HepG2 (cell line): ENCODE measurements around the gene HES2. TPM values are rescaled to one million over a fixed set of nuclear protein-coding genes. Genes with fewer than 3 reads are reported as not detected.

Experiments
- ATF1 ChIP-seq: IDR thresholded peaks from 2 replicates; pipeline ENCODE4 v1.6.1; 2016; ENCODE audit warnings: mild to moderate bottlenecking, control low read depth
- KLF15 ChIP-seq: sonication (generic); formaldehyde crosslinking; IDR thresholded peaks from 2 replicates; pipeline ENCODE4 v1.8.1; 2023; ENCODE audit warnings: borderline replicate concordance, mild to moderate bottlenecking, inconsistent platforms, missing genetic modification reagents, mixed read lengths
- MBD4 ChIP-seq: IDR thresholded peaks from 2 replicates; pipeline ENCODE4 v1.6.1; 2012; ENCODE audit warnings: low read length, inconsistent platforms, borderline replicate concordance
- MTA3 ChIP-seq: sonication (generic); formaldehyde crosslinking; IDR thresholded peaks from 2 replicates; pipeline ENCODE4 v1.4.0; 2020; ENCODE audit warnings: missing genetic modification reagents
- PPARG ChIP-seq: conservative IDR thresholded peaks from 2 replicates; pipeline ENCODE4 v1.6.1; 2016; ENCODE audit warnings: missing biosample characterization, missing genetic modification reagents
- SYNCRIP ChIP-seq: fragments of 200-400 bp; formaldehyde crosslinking; IDR thresholded peaks from 2 replicates; pipeline ENCODE4 v1.6.1; 2018; ENCODE audit warnings: mild to moderate bottlenecking, low read depth, low read length; ENCODE audit not compliant: insufficient read depth
- THAP11 ChIP-seq: IDR thresholded peaks from 2 replicates; pipeline ENCODE4 v1.6.1; 2016; ENCODE audit warnings: missing biosample characterization, missing genetic modification reagents
- ZIK1 ChIP-seq: sonication (generic); formaldehyde crosslinking; IDR thresholded peaks from 2 replicates; pipeline ENCODE4 v1.5.0; 2020; ENCODE audit warnings: mild to moderate bottlenecking, low read depth, missing genetic modification reagents, borderline replicate concordance
- ZNF136 ChIP-seq: sonication (generic); formaldehyde crosslinking; IDR thresholded peaks from 2 replicates; pipeline ENCODE4 v1.8.1; 2022; ENCODE audit warnings: low read depth, mild to moderate bottlenecking, moderate library complexity, missing genetic modification reagents
- ZNF33B ChIP-seq: sonication (generic); formaldehyde crosslinking; IDR thresholded peaks from 2 replicates; pipeline ENCODE4 v1.5.1; 2020; ENCODE audit warnings: mild to moderate bottlenecking, missing genetic modification reagents
- ZNF382 ChIP-seq: sonication (generic); formaldehyde crosslinking; IDR thresholded peaks from 2 replicates; pipeline ENCODE4 v1.5.0; 2020; ENCODE audit warnings: missing genetic modification reagents, mild to moderate bottlenecking, borderline replicate concordance
- ZNF547 ChIP-seq: sonication (generic); formaldehyde crosslinking; IDR thresholded peaks from 2 replicates; pipeline ENCODE4 v1.5.1; 2020; ENCODE audit warnings: mild to moderate bottlenecking, missing genetic modification reagents
- ZNF572 ChIP-seq: sonication (generic); formaldehyde crosslinking; IDR thresholded peaks from 2 replicates; pipeline ENCODE4 v1.5.1; 2020; ENCODE audit warnings: mild to moderate bottlenecking, missing genetic modification reagents
- ZSCAN29 ChIP-seq: sonication (generic); formaldehyde crosslinking; conservative IDR thresholded peaks from 2 replicates; pipeline ENCODE4 v1.4.0; 2020; ENCODE audit warnings: mild to moderate bottlenecking, missing genetic modification reagents
- polyA plus RNA-seq, 8 experiments: library from polyadenylated mRNA; depleted of rRNA in 3 of 8; stranded (reverse) in 7 of 8; unstranded in 1 of 8; fragments of >200 nt; fragmentation: Illumina TruSeq in 4 of 8; extraction: Trizol in 4 of 8; gene quantifications; 2 replicates each; pipeline versions ENCODE4 v1.2.1 to v1.2.3, GENCODE V29; 2011 to 2016; ENCODE audit warnings: low read depth in 4 of 8, missing spikeins in 1 of 8, mixed read lengths in 1 of 8; ENCODE audit not compliant: insufficient read depth in 1 of 8
- total RNA-seq, 5 experiments: library from RNA; depleted of rRNA; stranded (reverse); fragments of >200 nt; fragmentation: Illumina TruSeq; extraction: Trizol; gene quantifications; 2 replicates each; pipeline ENCODE4 v1.2.3, GENCODE V29; 2016; ENCODE audit warnings: low read depth in 1 of 5
- TF ChIP-seq, protein P1 (sequence below): IDR thresholded peaks from 2 replicates; pipeline ENCODE4 v1.6.1; 2018; ENCODE audit warnings: missing genetic modification reagents
- TF ChIP-seq, protein P2 (sequence below): sonication (generic); formaldehyde crosslinking; IDR thresholded peaks from 2 replicates; pipeline ENCODE4 v1.5.0; 2020; ENCODE audit warnings: mild to moderate bottlenecking, missing genetic modification reagents, borderline replicate concordance
- TF ChIP-seq, protein P3 (sequence below): sonication (generic); formaldehyde crosslinking; IDR thresholded peaks from 2 replicates; pipeline ENCODE4 v1.5.0; 2020; ENCODE audit warnings: missing genetic modification reagents
- TF ChIP-seq, protein P4 (sequence below): sonication (generic); formaldehyde crosslinking; IDR thresholded peaks from 2 replicates; pipeline ENCODE4 v1.4.0; 2020; ENCODE audit warnings: missing genetic modification reagents
- TF ChIP-seq, protein P5 (sequence below): sonication (generic); formaldehyde crosslinking; IDR thresholded peaks from 2 replicates; pipeline ENCODE4 v1.8.0; 2022; ENCODE audit warnings: mild to moderate bottlenecking, missing genetic modification reagents; ENCODE audit not compliant: insufficient replicate concordance
- TF ChIP-seq, protein P6 (sequence below): IDR thresholded peaks from 2 replicates; pipeline ENCODE4 v1.6.1; 2016; ENCODE audit warnings: missing compliant biosample characterization, missing genetic modification reagents, borderline replicate concordance

HES2 gene
- total and polyA plus RNA-seq, 2 of the 13 experiments (the other 11 are each of a cell fraction or from before 2014, with no cell fraction given), result 0.11 to 0.17 TPM

DNA sequence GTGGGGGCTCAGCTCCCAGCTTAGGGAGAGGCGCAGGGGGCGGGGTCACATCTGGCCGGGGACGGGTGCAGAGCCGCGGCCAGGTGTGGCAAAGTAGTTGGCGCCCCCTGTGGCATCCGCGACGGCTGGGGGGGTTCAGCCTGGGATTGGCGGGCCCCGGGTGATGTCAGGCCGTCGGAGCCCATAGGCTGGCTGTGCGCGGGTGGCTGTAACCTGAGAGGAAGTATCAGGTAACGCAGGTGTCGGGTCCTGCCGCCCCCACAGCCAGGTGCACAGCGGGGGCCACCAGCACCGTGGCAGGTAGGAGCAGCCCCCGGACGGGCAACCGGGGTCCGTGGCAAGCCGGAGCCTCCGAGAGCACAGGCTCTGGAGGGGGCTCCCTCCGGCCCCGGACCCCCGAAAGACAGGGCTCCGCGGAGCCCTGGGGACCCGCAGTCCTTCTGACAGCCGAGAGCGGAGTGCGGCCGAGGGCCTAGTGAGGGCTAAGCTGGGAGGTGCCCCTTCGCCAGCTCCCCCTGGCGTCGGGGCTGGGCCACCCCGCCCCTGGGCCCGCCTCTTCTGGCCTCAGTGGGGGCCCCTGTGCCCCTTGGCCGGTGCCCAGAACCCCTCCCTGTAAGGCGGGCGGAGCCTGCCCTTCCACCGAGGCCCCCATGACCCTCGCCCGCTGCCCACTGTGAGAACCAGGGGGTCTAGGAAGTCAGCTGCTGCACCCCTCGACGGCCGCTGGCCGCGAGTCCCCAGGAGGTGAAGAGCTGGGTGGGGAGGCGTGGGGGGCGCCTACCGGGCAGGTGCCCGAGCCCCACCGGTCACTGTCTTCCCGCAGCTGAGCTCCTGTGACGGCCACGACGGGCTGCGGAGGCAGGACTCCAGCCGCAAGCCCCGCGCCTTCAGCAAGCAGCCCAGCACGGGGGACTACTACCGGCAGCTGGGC lies 28.4 kb upstream of the HES2 start (continued):
- TF ChIP-seq, protein P1, sequence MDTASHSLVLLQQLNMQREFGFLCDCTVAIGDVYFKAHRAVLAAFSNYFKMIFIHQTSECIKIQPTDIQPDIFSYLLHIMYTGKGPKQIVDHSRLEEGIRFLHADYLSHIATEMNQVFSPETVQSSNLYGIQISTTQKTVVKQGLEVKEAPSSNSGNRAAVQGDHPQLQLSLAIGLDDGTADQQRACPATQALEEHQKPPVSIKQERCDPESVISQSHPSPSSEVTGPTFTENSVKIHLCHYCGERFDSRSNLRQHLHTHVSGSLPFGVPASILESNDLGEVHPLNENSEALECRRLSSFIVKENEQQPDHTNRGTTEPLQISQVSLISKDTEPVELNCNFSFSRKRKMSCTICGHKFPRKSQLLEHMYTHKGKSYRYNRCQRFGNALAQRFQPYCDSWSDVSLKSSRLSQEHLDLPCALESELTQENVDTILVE (CRISPR knock-in tag), result no peak
- TF ChIP-seq ATF1 (CRISPR knock-in tag) (no peak), MTA3 (CRISPR knock-in tag) (no peak), ZNF572 (CRISPR knock-in tag) (no peak), ZNF33B (CRISPR knock-in tag) (no peak), ZNF382 (no peak), ZNF547 (no peak), THAP11 (no peak; the same call in 1 of the 2 replicates), ZIK1 (CRISPR knock-in tag) (no peak), ZSCAN29 (no peak), SYNCRIP (no peak), ZNF136 (peak; percentile 33; the same call in 1 of the 2 replicates), PPARG (CRISPR knock-in tag) (0 out of 2 replicates have a peak, but pooled peaks have one; percentile 41), MBD4 (no peak), KLF15 (CRISPR knock-in tag) (peak; percentile 74; the same call in 1 of the 2 replicates)
- TF ChIP-seq, protein P2, sequence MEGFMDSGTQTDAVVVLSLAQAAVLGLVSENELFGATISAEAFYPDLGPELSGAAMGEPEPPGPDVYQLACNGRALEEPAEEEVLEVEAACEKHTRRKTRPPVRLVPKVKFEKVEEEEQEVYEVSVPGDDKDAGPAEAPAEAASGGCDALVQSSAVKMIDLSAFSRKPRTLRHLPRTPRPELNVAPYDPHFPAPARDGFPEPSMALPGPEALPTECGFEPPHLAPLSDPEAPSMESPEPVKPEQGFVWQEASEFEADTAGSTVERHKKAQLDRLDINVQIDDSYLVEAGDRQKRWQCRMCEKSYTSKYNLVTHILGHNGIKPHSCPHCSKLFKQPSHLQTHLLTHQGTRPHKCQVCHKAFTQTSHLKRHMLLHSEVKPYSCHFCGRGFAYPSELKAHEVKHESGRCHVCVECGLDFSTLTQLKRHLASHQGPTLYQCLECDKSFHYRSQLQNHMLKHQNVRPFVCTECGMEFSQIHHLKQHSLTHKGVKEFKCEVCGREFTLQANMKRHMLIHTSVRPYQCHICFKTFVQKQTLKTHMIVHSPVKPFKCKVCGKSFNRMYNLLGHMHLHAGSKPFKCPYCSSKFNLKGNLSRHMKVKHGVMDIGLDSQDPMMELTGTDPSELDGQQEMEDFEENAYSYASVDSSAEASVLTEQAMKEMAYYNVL (CRISPR knock-in tag), result peak; percentile 28; the same call in 1 of the 2 replicates
- TF ChIP-seq, protein P3, sequence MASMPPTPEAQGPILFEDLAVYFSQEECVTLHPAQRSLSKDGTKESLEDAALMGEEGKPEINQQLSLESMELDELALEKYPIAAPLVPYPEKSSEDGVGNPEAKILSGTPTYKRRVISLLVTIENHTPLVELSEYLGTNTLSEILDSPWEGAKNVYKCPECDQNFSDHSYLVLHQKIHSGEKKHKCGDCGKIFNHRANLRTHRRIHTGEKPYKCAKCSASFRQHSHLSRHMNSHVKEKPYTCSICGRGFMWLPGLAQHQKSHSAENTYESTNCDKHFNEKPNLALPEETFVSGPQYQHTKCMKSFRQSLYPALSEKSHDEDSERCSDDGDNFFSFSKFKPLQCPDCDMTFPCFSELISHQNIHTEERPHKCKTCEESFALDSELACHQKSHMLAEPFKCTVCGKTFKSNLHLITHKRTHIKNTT (CRISPR knock-in tag), result no peak
- TF ChIP-seq, protein P4, sequence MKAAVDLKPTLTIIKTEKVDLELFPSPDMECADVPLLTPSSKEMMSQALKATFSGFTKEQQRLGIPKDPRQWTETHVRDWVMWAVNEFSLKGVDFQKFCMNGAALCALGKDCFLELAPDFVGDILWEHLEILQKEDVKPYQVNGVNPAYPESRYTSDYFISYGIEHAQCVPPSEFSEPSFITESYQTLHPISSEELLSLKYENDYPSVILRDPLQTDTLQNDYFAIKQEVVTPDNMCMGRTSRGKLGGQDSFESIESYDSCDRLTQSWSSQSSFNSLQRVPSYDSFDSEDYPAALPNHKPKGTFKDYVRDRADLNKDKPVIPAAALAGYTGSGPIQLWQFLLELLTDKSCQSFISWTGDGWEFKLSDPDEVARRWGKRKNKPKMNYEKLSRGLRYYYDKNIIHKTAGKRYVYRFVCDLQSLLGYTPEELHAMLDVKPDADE, result no peak
- TF ChIP-seq, protein P5, sequence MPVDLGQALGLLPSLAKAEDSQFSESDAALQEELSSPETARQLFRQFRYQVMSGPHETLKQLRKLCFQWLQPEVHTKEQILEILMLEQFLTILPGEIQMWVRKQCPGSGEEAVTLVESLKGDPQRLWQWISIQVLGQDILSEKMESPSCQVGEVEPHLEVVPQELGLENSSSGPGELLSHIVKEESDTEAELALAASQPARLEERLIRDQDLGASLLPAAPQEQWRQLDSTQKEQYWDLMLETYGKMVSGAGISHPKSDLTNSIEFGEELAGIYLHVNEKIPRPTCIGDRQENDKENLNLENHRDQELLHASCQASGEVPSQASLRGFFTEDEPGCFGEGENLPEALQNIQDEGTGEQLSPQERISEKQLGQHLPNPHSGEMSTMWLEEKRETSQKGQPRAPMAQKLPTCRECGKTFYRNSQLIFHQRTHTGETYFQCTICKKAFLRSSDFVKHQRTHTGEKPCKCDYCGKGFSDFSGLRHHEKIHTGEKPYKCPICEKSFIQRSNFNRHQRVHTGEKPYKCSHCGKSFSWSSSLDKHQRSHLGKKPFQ (CRISPR knock-in tag), result no peak
- TF ChIP-seq, protein P6, sequence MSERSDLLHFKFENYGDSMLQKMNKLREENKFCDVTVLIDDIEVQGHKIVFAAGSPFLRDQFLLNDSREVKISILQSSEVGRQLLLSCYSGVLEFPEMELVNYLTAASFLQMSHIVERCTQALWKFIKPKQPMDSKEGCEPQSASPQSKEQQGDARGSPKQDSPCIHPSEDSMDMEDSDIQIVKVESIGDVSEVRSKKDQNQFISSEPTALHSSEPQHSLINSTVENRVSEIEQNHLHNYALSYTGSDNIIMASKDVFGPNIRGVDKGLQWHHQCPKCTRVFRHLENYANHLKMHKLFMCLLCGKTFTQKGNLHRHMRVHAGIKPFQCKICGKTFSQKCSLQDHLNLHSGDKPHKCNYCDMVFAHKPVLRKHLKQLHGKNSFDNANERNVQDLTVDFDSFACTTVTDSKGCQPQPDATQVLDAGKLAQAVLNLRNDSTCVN (CRISPR knock-in tag), result no peak; the same call in 1 of the 2 replicates
